ENCODE results near the gene SLC23A2.

DNA sequence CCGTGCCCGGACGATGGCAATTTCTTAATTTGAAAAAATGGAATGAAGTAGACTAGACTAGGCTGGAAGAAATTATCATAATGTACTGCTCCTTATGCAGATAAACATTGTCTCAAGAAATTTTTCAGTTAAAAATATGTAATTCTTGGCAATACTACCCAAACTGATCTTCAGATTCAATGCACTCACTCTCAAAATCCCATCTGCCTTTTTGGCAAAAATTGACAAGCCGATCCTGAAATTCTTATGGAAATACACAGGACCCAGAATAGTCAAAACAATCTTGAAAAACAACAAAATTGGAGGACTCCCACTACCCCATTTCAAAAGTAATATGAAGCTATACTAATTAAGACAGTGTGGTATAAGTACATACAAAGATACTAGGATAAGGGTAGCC is 19.0 kb downstream of the SLC23A2 start:
- TF ChIP-seq POLR2A (IDR thresholded peaks at IDR 0.05; ENCODE audit: low read depth, low read length) (no peak), TAF1 (IDR thresholded peaks at IDR 0.05; ENCODE audit: borderline replicate concordance, low read depth, low read length) (no peak)

Data from GM12892 (cell line).